Measurements from ENCODE around the gene ZNF678. TPM values are rescaled to one million over a fixed set of nuclear protein-coding genes. Genes with fewer than 3 reads are reported as not detected.
"Not testable (repeated sequence)": the region's sequence is repeated elsewhere in the genome, so short reads cannot be mapped to it uniquely, and the experiment has no call there.

The ZNF678 gene
- total RNA-seq, 4 donors from 2014 or later, result 4.0 to 9.1 (median 5.6) TPM

GRCh38 chr1:227666286-227666685 lies 102.9 kb downstream of the ZNF678 start:
- WGBS, result 83% methylated on average over 2 of the region's 2 CpGs
- Histone ChIP-seq H3K4me1 (no peaks in the 10 kb centered on the region), H3K9me3 (peaks cover 11 to 100% (median 100%) of the 10 kb centered on the region in 4 donors), H3K27me3 (no peaks in the 10 kb centered on the region), H3K4me3 (no peak overlapping the region), H3K27ac (replicated peaks in 1 of 4) (no peak overlapping the region), H3K36me3 (peaks cover 0 to 10% (median 3%) of the 10 kb centered on the region in 4 donors)
- TF ChIP-seq EP300 (IDR thresholded peaks at IDR 0.05), result no peak
- no peak for TF ChIP-seq POLR2AphosphoS5 (IDR thresholded peaks at IDR 0.05)
- no peak for TF ChIP-seq CTCF (IDR thresholded peaks at IDR 0.05)
- DNase-seq (ENCODE audit: extremely low spot score), result no peak
- intact Hi-C loops (cut with DNase I), result no loop called here

- 95% methylated on average over 1 of the region's 1 CpG for WGBS
- no peak overlapping the region for H3K27ac ChIP-seq (replicated peaks in 1 of 4)
- peaks cover 3 to 89% (median 74%) of the 10 kb centered on the region in 4 donors for H3K9me3 ChIP-seq
- TF ChIP-seq POLR2A (IDR thresholded peaks at IDR 0.05; ENCODE audit: low read depth), result no peak
- TF ChIP-seq EP300 (IDR thresholded peaks at IDR 0.05), result no peak
- TF ChIP-seq POLR2AphosphoS5 (IDR thresholded peaks at IDR 0.05), result no peak
- TF ChIP-seq CTCF (IDR thresholded peaks at IDR 0.05), result no peak
- H3K4me3 ChIP-seq, result no peak overlapping the region
- no peaks in the 10 kb centered on the region for H3K4me1 ChIP-seq
- no peaks in the 10 kb centered on the region for H3K36me3 ChIP-seq
- intact Hi-C loops (cut with DNase I), result no loop called here
- no peaks in the 10 kb centered on the region for H3K27me3 ChIP-seq
- DNase-seq (ENCODE audit: extremely low spot score), result no peak
Observed at GRCh38 chr1:227673441-227673840, 110.1 kb downstream of the ZNF678 start.

- no peak for DNase-seq (ENCODE audit: extremely low spot score)
- Histone ChIP-seq H3K4me1 (no peaks in the 10 kb centered on the region), H3K9me3 (peaks cover 0 to 76% (median 69%) of the 10 kb centered on the region in 4 donors), H3K27me3 (no peaks in the 10 kb centered on the region), H3K27ac (replicated peaks in 1 of 4) (no peak overlapping the region), H3K36me3 (no peaks in the 10 kb centered on the region), H3K4me3 (no peak overlapping the region)
- TF ChIP-seq POLR2A (IDR thresholded peaks at IDR 0.05; ENCODE audit: low read depth), result no peak
- TF ChIP-seq CTCF (IDR thresholded peaks at IDR 0.05), result no peak
- no peak for TF ChIP-seq POLR2AphosphoS5 (IDR thresholded peaks at IDR 0.05)
- TF ChIP-seq EP300 (IDR thresholded peaks at IDR 0.05), result no peak
- 81% methylated on average over 8 of the region's 8 CpGs for WGBS
- intact Hi-C loops (cut with DNase I), result no loop called here
Observed at GRCh38 chr1:227685807-227686206, 122.5 kb downstream of the ZNF678 start.

GRCh38 chr1:227697321-227697864 lies 134.0 kb downstream of the ZNF678 start:
- Histone ChIP-seq H3K9me3 (peaks cover 3 to 56% (median 38%) of the 10 kb centered on the region in 4 donors), H3K4me3 (no peak overlapping the region), H3K27me3 (no peaks in the 10 kb centered on the region), H3K27ac (replicated peaks in 1 of 4) (no peak overlapping the region), H3K36me3 (no peaks in the 10 kb centered on the region), H3K4me1 (no peaks in the 10 kb centered on the region)
- intact Hi-C loops (cut with DNase I), result no loop called here
- DNase-seq (ENCODE audit: extremely low spot score), result no peak
- WGBS, result 92% methylated on average over 3 of the region's 3 CpGs
- TF ChIP-seq POLR2A (IDR thresholded peaks at IDR 0.05; ENCODE audit: low read depth), result no peak
- TF ChIP-seq EP300 (IDR thresholded peaks at IDR 0.05), result no peak
- TF ChIP-seq POLR2AphosphoS5 (IDR thresholded peaks at IDR 0.05), result no peak
- TF ChIP-seq CTCF (IDR thresholded peaks at IDR 0.05), result no peak

- 82% methylated on average over 1 of the region's 1 CpG for whole genome bisulfite sequencing
- DNase-seq (ENCODE audit: extremely low spot score); H3K27ac ChIP-seq (replicated peaks in 1 of 4); H3K4me1 ChIP-seq; H3K27me3 ChIP-seq; H3K36me3 ChIP-seq; H3K4me3 ChIP-seq; intact Hi-C loops (cut with DNase I): not testable (repeated sequence)
- H3K9me3 ChIP-seq, result peaks cover 0 to 45% (median 28%) of the 10 kb centered on the region in 4 donors
Observed at GRCh38 chr1:227701631-227702030, 138.3 kb downstream of the ZNF678 start.
